Measurements from ENCODE around the gene TP73.

GRCh38 chr1:3727042-3727824 is 74.9 kb downstream of the TP73 start:
- TF ChIP-seq CTCF (conservative IDR thresholded peaks at IDR 0.05; ENCODE audit: low read depth, low read length) (peak; percentile 48), EZH2 (IDR thresholded peaks at IDR 0.05; ENCODE audit: borderline replicate concordance, low read depth, low read length, poor library complexity, severe bottlenecking) (no peak)

Measured in A673 (cell line).